ENCODE measurements around the gene UXS1. TPM values are rescaled to one million over a fixed set of nuclear protein-coding genes. Genes with fewer than 3 reads are reported as not detected.

UXS1 gene
- polyA plus RNA-seq, 1 donor from 2014 or later: 19.1 TPM

DNA sequence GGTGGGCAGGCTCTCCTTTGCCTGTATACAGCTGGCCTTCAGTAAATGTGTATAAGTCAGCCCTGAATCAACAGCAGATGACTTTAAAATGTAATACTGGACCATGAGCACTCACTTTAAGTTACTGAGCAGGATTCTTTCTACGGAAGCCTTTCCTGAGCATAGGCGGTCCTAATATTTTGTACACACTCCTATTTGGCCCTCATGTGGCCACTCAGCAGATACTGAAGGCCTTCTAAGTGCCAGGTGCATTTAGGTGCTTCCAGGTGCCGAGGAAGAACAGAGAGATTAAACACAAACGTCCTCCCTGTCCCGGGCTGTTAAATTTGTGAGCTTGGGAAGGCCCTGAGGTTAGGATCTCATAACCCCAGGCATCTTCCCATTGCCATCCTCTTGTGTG, 27.0 kb downstream of the UXS1 start:
- Histone ChIP-seq H3K9me3 (ENCODE audit: low read length) (no peaks in the 10 kb centered on the region), H3K4me3 (ENCODE audit: low read length) (no peak overlapping the region), H3K9ac (ENCODE audit: low read length) (no peak overlapping the region), H3K27me3 (ENCODE audit: insufficient read depth, low read depth, low read length) (no peaks in the 10 kb centered on the region), H3K27ac (ENCODE audit: low read length) (no peak overlapping the region), H3K9me2 (ENCODE audit: insufficient read depth, low read length) (no peaks in the 10 kb centered on the region), H4K20me1 (ENCODE audit: insufficient read depth) (no peaks in the 10 kb centered on the region), H3F3A (ENCODE audit: insufficient read depth, low read length, poor library complexity, severe bottlenecking) (no peaks in the 10 kb centered on the region), H3K36me3 (ENCODE audit: insufficient read depth, low read length) (no peaks in the 10 kb centered on the region), H2AFZ (ENCODE audit: low read depth, low read length) (no peak overlapping the region), H3K4me2 (ENCODE audit: low read length) (no peak overlapping the region), H3K79me2 (replicated peaks; ENCODE audit: insufficient read depth, low read length) (no peaks in the 10 kb centered on the region)
- TF ChIP-seq, protein P1, sequence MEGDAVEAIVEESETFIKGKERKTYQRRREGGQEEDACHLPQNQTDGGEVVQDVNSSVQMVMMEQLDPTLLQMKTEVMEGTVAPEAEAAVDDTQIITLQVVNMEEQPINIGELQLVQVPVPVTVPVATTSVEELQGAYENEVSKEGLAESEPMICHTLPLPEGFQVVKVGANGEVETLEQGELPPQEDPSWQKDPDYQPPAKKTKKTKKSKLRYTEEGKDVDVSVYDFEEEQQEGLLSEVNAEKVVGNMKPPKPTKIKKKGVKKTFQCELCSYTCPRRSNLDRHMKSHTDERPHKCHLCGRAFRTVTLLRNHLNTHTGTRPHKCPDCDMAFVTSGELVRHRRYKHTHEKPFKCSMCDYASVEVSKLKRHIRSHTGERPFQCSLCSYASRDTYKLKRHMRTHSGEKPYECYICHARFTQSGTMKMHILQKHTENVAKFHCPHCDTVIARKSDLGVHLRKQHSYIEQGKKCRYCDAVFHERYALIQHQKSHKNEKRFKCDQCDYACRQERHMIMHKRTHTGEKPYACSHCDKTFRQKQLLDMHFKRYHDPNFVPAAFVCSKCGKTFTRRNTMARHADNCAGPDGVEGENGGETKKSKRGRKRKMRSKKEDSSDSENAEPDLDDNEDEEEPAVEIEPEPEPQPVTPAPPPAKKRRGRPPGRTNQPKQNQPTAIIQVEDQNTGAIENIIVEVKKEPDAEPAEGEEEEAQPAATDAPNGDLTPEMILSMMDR (IDR thresholded peaks at IDR 0.05; ENCODE audit: poor library complexity, severe bottlenecking): no peak
- no peak for TF ChIP-seq SMC3 (conservative IDR thresholded peaks at IDR 0.05; ENCODE audit: poor library complexity)
- no peak for TF ChIP-seq RAD21 (conservative IDR thresholded peaks at IDR 0.05)
- no peak for TF ChIP-seq POLR2AphosphoS5 (IDR thresholded peaks at IDR 0.05)
- TF ChIP-seq REST (IDR thresholded peaks at IDR 0.05; ENCODE audit: borderline replicate concordance): no peak
- no peak for TF ChIP-seq TAF1 (IDR thresholded peaks at IDR 0.05; ENCODE audit: low read depth)
- TF ChIP-seq MXI1 (conservative IDR thresholded peaks at IDR 0.05; ENCODE audit: poor library complexity, severe bottlenecking): no peak
- no peak for TF ChIP-seq EP300 (conservative IDR thresholded peaks at IDR 0.05; ENCODE audit: poor library complexity, severe bottlenecking)
- no peak for TF ChIP-seq EZH2 (IDR thresholded peaks at IDR 0.05; ENCODE audit: borderline replicate concordance, insufficient read depth, low read length, poor library complexity, severe bottlenecking)

DNA sequence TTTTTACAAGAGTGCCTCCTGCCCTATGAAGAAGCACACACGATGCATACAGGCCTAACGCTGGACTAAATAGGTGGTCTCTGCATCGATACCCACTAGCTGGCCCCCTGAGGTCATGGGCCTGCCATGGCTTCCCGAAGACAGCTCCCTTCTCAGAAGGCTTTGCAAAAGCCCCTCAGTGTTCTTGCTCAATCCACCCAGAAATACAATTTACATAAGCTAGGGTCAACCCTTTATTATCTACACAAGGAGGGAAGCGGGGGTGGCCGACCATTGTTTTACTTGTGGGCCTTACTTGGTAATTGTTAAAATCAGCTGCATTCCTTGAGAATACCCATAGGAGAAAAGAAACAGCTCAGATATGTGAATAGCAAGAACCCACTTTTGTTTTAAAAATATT, 28.5 kb downstream of the UXS1 start:
- Histone ChIP-seq H3K9ac (ENCODE audit: low read length) (no peak overlapping the region), H3K27me3 (ENCODE audit: insufficient read depth, low read depth, low read length) (no peaks in the 10 kb centered on the region), H4K20me1 (ENCODE audit: insufficient read depth) (no peaks in the 10 kb centered on the region), H3K79me2 (replicated peaks; ENCODE audit: insufficient read depth, low read length) (no peaks in the 10 kb centered on the region), H3K9me3 (ENCODE audit: low read length) (no peaks in the 10 kb centered on the region), H2AFZ (ENCODE audit: low read depth, low read length) (no peak overlapping the region), H3K36me3 (ENCODE audit: insufficient read depth, low read length) (peaks cover 4% of the 10 kb centered on the region), H3K27ac (ENCODE audit: low read length) (no peak overlapping the region), H3K4me2 (ENCODE audit: low read length) (no peak overlapping the region), H3F3A (ENCODE audit: insufficient read depth, low read length, poor library complexity, severe bottlenecking) (no peaks in the 10 kb centered on the region), H3K9me2 (ENCODE audit: insufficient read depth, low read length) (no peaks in the 10 kb centered on the region), H3K4me3 (ENCODE audit: low read length) (no peak overlapping the region)
- TF ChIP-seq EZH2 (IDR thresholded peaks at IDR 0.05; ENCODE audit: borderline replicate concordance, insufficient read depth, low read length, poor library complexity, severe bottlenecking): no peak
- no peak for TF ChIP-seq SMC3 (conservative IDR thresholded peaks at IDR 0.05; ENCODE audit: poor library complexity)
- TF ChIP-seq TAF1 (IDR thresholded peaks at IDR 0.05; ENCODE audit: low read depth): no peak
- TF ChIP-seq POLR2AphosphoS5 (IDR thresholded peaks at IDR 0.05): no peak
- TF ChIP-seq EP300 (conservative IDR thresholded peaks at IDR 0.05; ENCODE audit: poor library complexity, severe bottlenecking): no peak
- TF ChIP-seq REST (IDR thresholded peaks at IDR 0.05; ENCODE audit: borderline replicate concordance): no peak
- TF ChIP-seq, protein P1 (IDR thresholded peaks at IDR 0.05; ENCODE audit: poor library complexity, severe bottlenecking): no peak
- TF ChIP-seq RAD21 (conservative IDR thresholded peaks at IDR 0.05): no peak
